DND-41 (cell line): ENCODE results near the gene COMMD6.

Experiments
- EZH2 ChIP-seq: IDR thresholded peaks from 3 replicates; pipeline ENCODE4 v1.6.1; 2012; ENCODE audit warnings: borderline replicate concordance, low read depth, mild to moderate bottlenecking, moderate library complexity, low read length, inconsistent platforms; ENCODE audit not compliant: severe bottlenecking
- TF ChIP-seq, protein P1 (sequence below): IDR thresholded peaks from 2 replicates; pipeline ENCODE4 v1.5.1; 2012; ENCODE audit warnings: borderline replicate concordance, low read length, moderate library complexity, mild to moderate bottlenecking; ENCODE audit not compliant: poor library complexity, severe bottlenecking; ENCODE audit errors: extremely low read depth

DNA sequence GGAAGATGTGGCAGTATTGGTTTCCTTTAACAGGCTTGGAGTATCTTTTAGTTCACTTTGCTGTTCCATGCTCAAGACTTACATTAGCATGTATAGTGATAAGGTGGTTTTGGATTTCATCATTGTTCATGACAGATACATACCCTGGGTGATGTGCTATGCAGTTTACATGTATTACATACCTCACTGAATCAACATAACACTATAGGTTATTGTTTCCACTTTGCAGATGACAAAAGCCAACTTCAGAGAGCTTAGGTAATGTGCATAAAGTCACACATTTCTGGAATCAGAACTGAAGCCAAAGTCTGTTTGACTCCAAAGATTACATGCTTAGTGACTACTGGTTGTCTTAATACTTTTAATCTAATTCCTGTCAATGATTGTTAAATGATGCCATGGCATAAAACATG is 7.1 kb downstream of the COMMD6 start:
- TF ChIP-seq, protein P1, sequence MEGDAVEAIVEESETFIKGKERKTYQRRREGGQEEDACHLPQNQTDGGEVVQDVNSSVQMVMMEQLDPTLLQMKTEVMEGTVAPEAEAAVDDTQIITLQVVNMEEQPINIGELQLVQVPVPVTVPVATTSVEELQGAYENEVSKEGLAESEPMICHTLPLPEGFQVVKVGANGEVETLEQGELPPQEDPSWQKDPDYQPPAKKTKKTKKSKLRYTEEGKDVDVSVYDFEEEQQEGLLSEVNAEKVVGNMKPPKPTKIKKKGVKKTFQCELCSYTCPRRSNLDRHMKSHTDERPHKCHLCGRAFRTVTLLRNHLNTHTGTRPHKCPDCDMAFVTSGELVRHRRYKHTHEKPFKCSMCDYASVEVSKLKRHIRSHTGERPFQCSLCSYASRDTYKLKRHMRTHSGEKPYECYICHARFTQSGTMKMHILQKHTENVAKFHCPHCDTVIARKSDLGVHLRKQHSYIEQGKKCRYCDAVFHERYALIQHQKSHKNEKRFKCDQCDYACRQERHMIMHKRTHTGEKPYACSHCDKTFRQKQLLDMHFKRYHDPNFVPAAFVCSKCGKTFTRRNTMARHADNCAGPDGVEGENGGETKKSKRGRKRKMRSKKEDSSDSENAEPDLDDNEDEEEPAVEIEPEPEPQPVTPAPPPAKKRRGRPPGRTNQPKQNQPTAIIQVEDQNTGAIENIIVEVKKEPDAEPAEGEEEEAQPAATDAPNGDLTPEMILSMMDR, result no peak
- no peak for TF ChIP-seq EZH2
